PC-9 (cell line): ENCODE results near the gene STRA6. TPM values are rescaled to one million over a fixed set of nuclear protein-coding genes. Genes with fewer than 3 reads are reported as not detected.

ENCODE experiments used
- BruUV-seq: library from RNA; stranded (reverse); fragments of 400-500 nt; replicated peaks from 2 replicates; lab custom pipeline; 2021; lab: Mats Ljungman, UMichigan
- CTCF ChIA-PET: fragments of 300-600 bp; sonication (Branson Sonifier 250); formaldehyde crosslinking; loops from one replicate; lab custom pipeline; 2022; ENCODE audit warnings: antibody characterized with exemption; lab: Charles Lee
- POLR2A ChIA-PET: fragments of 300-600 bp; sonication (Branson Sonifier 250); formaldehyde crosslinking; loops from one replicate; lab custom pipeline; 2022; ENCODE audit warnings: antibody characterized with exemption; ENCODE audit not compliant: unreplicated experiment; lab: Charles Lee
- DNase-seq, 2 experiments: peaks; one replicate each; pipeline versions ENCODE4 v3.0.0 to v3.0.0-alpha.2; 2015 to 2022; ENCODE audit warnings: mixed read lengths in 1 of 2
- H2AFZ ChIP-seq: fragments of 200-600 bp; sonication (generic); 2 replicates; pipeline ENCODE4 v1.8.1; 2017; ENCODE audit warnings: antibody characterized with exemption
- H3F3A ChIP-seq: fragments of 200-600 bp; sonication (generic); 2 replicates; pipeline ENCODE4 v1.8.1; 2017; ENCODE audit warnings: antibody characterized with exemption, mild to moderate bottlenecking, low read depth; ENCODE audit not compliant: insufficient read depth
- H3K27ac ChIP-seq: fragments of 200-600 bp; sonication (generic); 2 replicates; pipeline ENCODE4 v1.6.1; 2016; ENCODE audit warnings: mixed run types
- H3K27me3 ChIP-seq: fragments of 200-600 bp; sonication (generic); 2 replicates; pipeline ENCODE4 v1.6.1; 2016; ENCODE audit warnings: low read depth, mixed run types; ENCODE audit not compliant: insufficient read depth
- H3K36me3 ChIP-seq: fragments of 200-600 bp; sonication (generic); 2 replicates; pipeline ENCODE4 v1.6.1; 2016; ENCODE audit warnings: low read depth, mixed run types
- H3K4me1 ChIP-seq: fragments of 200-600 bp; sonication (generic); replicated peaks from 2 replicates; pipeline ENCODE4 v1.6.1; 2016; ENCODE audit warnings: mixed run types; ENCODE audit not compliant: insufficient read depth
- H3K4me2 ChIP-seq: fragments of 200-600 bp; sonication (generic); 2 replicates; pipeline ENCODE4 v1.6.1; 2017; ENCODE audit warnings: mixed run types
- H3K4me3 ChIP-seq: fragments of 200-600 bp; sonication (generic); 2 replicates; pipeline ENCODE4 v1.6.1; 2016; ENCODE audit warnings: mixed run types
- H3K79me2 ChIP-seq: fragments of 200-600 bp; sonication (generic); 2 replicates; pipeline ENCODE4 v1.6.1; 2017; ENCODE audit warnings: low read depth, mixed run types
- H3K9me2 ChIP-seq: fragments of 200-600 bp; sonication (generic); 2 replicates; pipeline ENCODE4 v1.8.1; 2017; ENCODE audit warnings: mild to moderate bottlenecking; ENCODE audit not compliant: insufficient read depth
- H3K9me3 ChIP-seq: fragments of 200-600 bp; sonication (generic); 2 replicates; pipeline ENCODE4 v1.8.1; 2016; ENCODE audit warnings: low read depth; ENCODE audit not compliant: insufficient read depth
- H4K20me1 ChIP-seq: fragments of 200-600 bp; sonication (generic); 2 replicates; pipeline ENCODE4 v1.8.1; 2017; ENCODE audit not compliant: insufficient read depth
- CTCF ChIP-seq: fragments of 200-600 bp; sonication (generic); conservative IDR thresholded peaks from 2 replicates; pipeline ENCODE4 v1.6.1; 2017; ENCODE audit warnings: mixed run types, antibody characterized with exemption, mild to moderate bottlenecking, moderate library complexity
- EZH2 ChIP-seq: fragments of 200-600 bp; sonication (generic); IDR thresholded peaks from 2 replicates; pipeline ENCODE4 v1.8.0; 2017; ENCODE audit warnings: antibody characterized with exemption, low read depth
- intact Hi-C: fragments of 100-400 bp; cut with micrococcal nuclease; formaldehyde crosslinking; loops from one replicate; pipeline ENCODE4 v1.10.0; 2022; ENCODE audit not compliant: unreplicated experiment
- total RNA-seq: library from RNA; stranded (reverse); gene quantifications from 2 replicates; pipeline ENCODE4 v1.2.3, GENCODE V29; 2021

STRA6 gene
- total RNA-seq, 1 experiment from 2014 or later: 64.9 TPM

- no peaks in the 10 kb centered on the region for H3K36me3 ChIP-seq
- no peaks in the 10 kb centered on the region for H3K27me3 ChIP-seq
- POLR2A ChIA-PET: interaction anchor here (0.6 kb wide), 3 partner anchors 30 to 1213 kb away, joined by 5 to 9 read pairs (median 8); no protein-coding TSS in a partner anchor
- no peak for TF ChIP-seq CTCF
- TF ChIP-seq EZH2: no peak
- H3K9me2 ChIP-seq: no peaks in the 10 kb centered on the region
- intact Hi-C loops: no loop called here
- peaks cover 3% of the 10 kb centered on the region; the same call in 1 of the 2 replicates for H3F3A ChIP-seq
- CTCF ChIA-PET: interaction anchor here (1.7 kb wide), 1 partner anchor 11 kb away, joined by 5 read pairs; no protein-coding TSS in a partner anchor
- H2AFZ ChIP-seq: no peak overlapping the region
- no peaks in the 10 kb centered on the region for H3K79me2 ChIP-seq
- H3K9me3 ChIP-seq: no peaks in the 10 kb centered on the region
- H3K4me2 ChIP-seq: no peak overlapping the region
- no peak for DNase-seq
- no peak overlapping the region for H3K4me3 ChIP-seq
- H4K20me1 ChIP-seq: no peaks in the 10 kb centered on the region
- no TSS peak for BruUV-seq
- H3K27ac ChIP-seq: no peak overlapping the region
- H3K4me1 ChIP-seq: 0 out of 2 replicates have a peak, but pooled peaks cover 8% of the 10 kb centered on the region
These were observed 48.7 kb upstream of the STRA6 start for GRCh38 chr15:74251131-74251811.

DNA sequence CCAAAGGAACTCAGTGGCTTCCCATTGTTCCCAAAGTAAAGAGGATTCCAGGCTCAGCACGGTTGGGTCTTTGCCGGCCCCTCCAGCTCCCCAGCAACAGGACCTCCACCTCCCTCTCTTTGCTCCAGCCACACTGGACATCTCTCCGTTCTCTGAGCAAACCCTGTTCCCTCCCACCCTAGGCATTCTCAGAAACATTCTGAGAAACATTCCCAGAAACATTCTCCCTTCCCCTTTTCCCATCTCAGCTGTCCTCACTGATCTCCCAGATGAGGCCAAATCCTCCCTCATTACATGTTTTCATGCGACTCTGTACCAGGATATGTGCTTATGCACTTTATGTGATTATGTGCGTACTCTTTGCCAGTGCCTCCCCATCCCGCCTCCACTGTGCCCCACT lies 47.7 kb upstream of the STRA6 start:
- Histone ChIP-seq H3K36me3 (no peaks in the 10 kb centered on the region), H3K4me2 (no peak overlapping the region), H3K9me2 (no peaks in the 10 kb centered on the region), H3K4me3 (no peak overlapping the region), H4K20me1 (no peaks in the 10 kb centered on the region), H3K4me1 (0 out of 2 replicates have a peak, but pooled peaks cover 8% of the 10 kb centered on the region), H3K9me3 (no peaks in the 10 kb centered on the region), H2AFZ (no peak overlapping the region), H3K27me3 (no peaks in the 10 kb centered on the region), H3F3A (peaks cover 3% of the 10 kb centered on the region; the same call in 1 of the 2 replicates), H3K27ac (no peak overlapping the region), H3K79me2 (no peaks in the 10 kb centered on the region)
- DNase-seq: no peak
- CTCF ChIA-PET: no interaction called here
- no TSS peak for BruUV-seq
- POLR2A ChIA-PET: no interaction called here
- intact Hi-C loops: no loop called here
- no peak for TF ChIP-seq CTCF
- TF ChIP-seq EZH2: no peak

DNA sequence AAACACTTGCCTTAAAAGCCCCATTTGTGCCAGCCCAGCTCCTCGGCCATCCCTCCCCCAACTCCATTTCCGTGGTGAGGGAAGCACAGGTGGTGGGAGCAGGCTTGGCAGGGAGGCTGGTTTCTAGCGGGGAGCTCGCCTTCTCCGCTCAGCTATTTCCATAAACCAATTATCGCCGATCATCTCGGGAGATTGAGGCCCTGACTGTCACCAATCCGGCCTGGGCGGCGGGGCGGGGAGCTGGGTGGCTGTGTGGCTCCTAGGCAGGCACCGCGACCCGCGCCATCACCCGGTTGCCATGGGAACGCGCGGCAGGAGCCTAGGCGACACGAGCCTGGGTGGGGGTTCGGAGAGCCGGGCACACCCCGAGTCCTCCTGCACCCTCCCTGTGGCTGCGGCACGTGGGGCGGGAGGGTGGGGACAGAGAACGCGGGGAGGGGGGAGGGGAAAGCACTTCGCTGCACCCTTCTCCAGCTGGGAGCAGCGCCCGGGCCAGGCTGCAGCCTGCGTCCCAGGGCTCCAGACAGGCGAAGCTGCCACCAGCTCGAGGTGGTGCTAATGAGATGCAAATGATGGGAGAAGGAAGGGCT lies 42.9 kb upstream of the STRA6 start:
- no peak overlapping the region for H3K27ac ChIP-seq
- H3K79me2 ChIP-seq: no peaks in the 10 kb centered on the region
- intact Hi-C loops: no loop called here
- ChIA-PET POLR2A (no interaction called here), CTCF (no interaction called here)
- H3K4me1 ChIP-seq: peaks cover 28% of the 10 kb centered on the region
- no peak for DNase-seq
- H3K9me3 ChIP-seq: no peaks in the 10 kb centered on the region
- no peak overlapping the region for H3K4me3 ChIP-seq
- no peak overlapping the region for H2AFZ ChIP-seq
- no peaks in the 10 kb centered on the region for H3K9me2 ChIP-seq
- H3F3A ChIP-seq: peaks cover 14% of the 10 kb centered on the region; the same call in 1 of the 2 replicates
- TF ChIP-seq CTCF: no peak
- TF ChIP-seq EZH2: no peak
- no peaks in the 10 kb centered on the region for H3K27me3 ChIP-seq
- no peaks in the 10 kb centered on the region for H4K20me1 ChIP-seq
- no TSS peak for BruUV-seq
- H3K4me2 ChIP-seq: no peak overlapping the region
- H3K36me3 ChIP-seq: no peaks in the 10 kb centered on the region
